Trophoblast cell (in vitro differentiated cells and primary cell): Measurements from ENCODE around the gene BDKRB2.

Experiments used
- DNase-seq, 2 donors: peaks; one replicate each; pipeline ENCODE4 v3.0.0-alpha.2; 2016
- H2AFZ ChIP-seq: 2 replicates; pipeline ENCODE4 v1.6.1; 2013; ENCODE audit warnings: low read length, moderate library complexity, mild to moderate bottlenecking; ENCODE audit not compliant: insufficient read depth, poor library complexity
- H2AK5ac ChIP-seq: 2 replicates; pipeline ENCODE4 v1.6.1; 2013; ENCODE audit warnings: mild to moderate bottlenecking, low read length
- H2BK120ac ChIP-seq: 2 replicates; pipeline ENCODE4 v1.6.1; 2013; ENCODE audit warnings: low read length, mild to moderate bottlenecking, moderate library complexity; ENCODE audit not compliant: insufficient read depth, poor library complexity
- H2BK12ac ChIP-seq: 2 replicates; pipeline ENCODE4 v1.6.1; 2013; ENCODE audit warnings: mild to moderate bottlenecking, low read length, moderate library complexity
- H2BK5ac ChIP-seq: 2 replicates; pipeline ENCODE4 v1.6.1; 2013; ENCODE audit warnings: low read length, low read depth, moderate library complexity, mild to moderate bottlenecking; ENCODE audit not compliant: poor library complexity
- H3K14ac ChIP-seq: 2 replicates; pipeline ENCODE4 v1.6.1; 2013; ENCODE audit warnings: mild to moderate bottlenecking, low read length
- H3K18ac ChIP-seq: 2 replicates; pipeline ENCODE4 v1.6.1; 2013; ENCODE audit warnings: mild to moderate bottlenecking, low read length
- H3K23ac ChIP-seq: 2 replicates; pipeline ENCODE4 v1.6.1; 2013; ENCODE audit warnings: low read length
- H3K27ac ChIP-seq: 2 replicates; pipeline ENCODE4 v1.5.1; 2013; ENCODE audit warnings: low read depth, mild to moderate bottlenecking, inconsistent platforms, low read length, moderate library complexity
- H3K27me3 ChIP-seq: 2 replicates; pipeline ENCODE4 v1.6.1; 2013; ENCODE audit warnings: inconsistent platforms, mild to moderate bottlenecking, low read length, moderate library complexity; ENCODE audit not compliant: insufficient read depth
- H3K36me3 ChIP-seq, 2 experiments: 1 replicate in 1 of 2; 2 replicates in 1 of 2; pipeline ENCODE4 v1.6.1; 2013; ENCODE audit warnings: low read length in 2 of 2, mild to moderate bottlenecking in 2 of 2, moderate library complexity in 1 of 2; ENCODE audit not compliant: insufficient read depth in 2 of 2, control insufficient read depth in 1 of 2
- H3K4ac ChIP-seq: 2 replicates; pipeline ENCODE4 v1.6.1; 2013; ENCODE audit warnings: low read depth, mild to moderate bottlenecking, low read length, moderate library complexity
- H3K4me1 ChIP-seq, 2 experiments: 1 replicate in 1 of 2; 2 replicates in 1 of 2; pipeline ENCODE4 v1.6.1; 2013; ENCODE audit warnings: low read length in 2 of 2, mild to moderate bottlenecking in 2 of 2, moderate library complexity in 1 of 2; ENCODE audit not compliant: insufficient read depth in 2 of 2, control insufficient read depth in 1 of 2
- H3K4me2 ChIP-seq: 2 replicates; pipeline ENCODE4 v1.6.1; 2013; ENCODE audit warnings: inconsistent platforms, mild to moderate bottlenecking, low read length, moderate library complexity
- H3K4me3 ChIP-seq: 2 replicates; pipeline ENCODE4 v1.5.1; 2013; ENCODE audit warnings: mild to moderate bottlenecking, low read depth, low read length, inconsistent platforms
- H3K79me1 ChIP-seq: one replicate; pipeline ENCODE4 v1.6.1; 2013; ENCODE audit warnings: low read length
- H3K79me2 ChIP-seq: 2 replicates; pipeline ENCODE4 v1.6.1; 2013; ENCODE audit warnings: low read length, mild to moderate bottlenecking; ENCODE audit not compliant: control insufficient read depth, insufficient read depth, poor library complexity
- H3K9ac ChIP-seq: 2 replicates; pipeline ENCODE4 v1.6.1; 2013; ENCODE audit warnings: mild to moderate bottlenecking, low read length
- H3K9me3 ChIP-seq: 2 replicates; pipeline ENCODE4 v1.6.1; 2013; ENCODE audit warnings: low read depth, mild to moderate bottlenecking, control low read depth, inconsistent platforms, low read length; ENCODE audit not compliant: insufficient read depth
- H4K12ac ChIP-seq: 2 replicates; pipeline ENCODE4 v1.6.1; 2013; ENCODE audit warnings: low read depth, mild to moderate bottlenecking, low read length, moderate library complexity
- H4K8ac ChIP-seq: 2 replicates; pipeline ENCODE4 v1.6.1; 2013; ENCODE audit warnings: low read depth, mild to moderate bottlenecking, low read length, moderate library complexity
- H4K91ac ChIP-seq: one replicate; pipeline ENCODE4 v1.6.1; 2013; ENCODE audit warnings: low read depth, mild to moderate bottlenecking, low read length, moderate library complexity
- WGBS: extraction: QIAGEN DNeasy Blood & Tissue Kit; methylation state at CpG from one replicate; pipeline ENCODE4 v1.1.7; 2013; ENCODE audit warnings: missing lambda C conversion rate; ENCODE audit not compliant: insufficient read length, insufficient coverage; ENCODE audit errors: extremely low coverage; 5-methylcytosine and 5-hydroxymethylcytosine counted together

Gene BDKRB2

DNA sequence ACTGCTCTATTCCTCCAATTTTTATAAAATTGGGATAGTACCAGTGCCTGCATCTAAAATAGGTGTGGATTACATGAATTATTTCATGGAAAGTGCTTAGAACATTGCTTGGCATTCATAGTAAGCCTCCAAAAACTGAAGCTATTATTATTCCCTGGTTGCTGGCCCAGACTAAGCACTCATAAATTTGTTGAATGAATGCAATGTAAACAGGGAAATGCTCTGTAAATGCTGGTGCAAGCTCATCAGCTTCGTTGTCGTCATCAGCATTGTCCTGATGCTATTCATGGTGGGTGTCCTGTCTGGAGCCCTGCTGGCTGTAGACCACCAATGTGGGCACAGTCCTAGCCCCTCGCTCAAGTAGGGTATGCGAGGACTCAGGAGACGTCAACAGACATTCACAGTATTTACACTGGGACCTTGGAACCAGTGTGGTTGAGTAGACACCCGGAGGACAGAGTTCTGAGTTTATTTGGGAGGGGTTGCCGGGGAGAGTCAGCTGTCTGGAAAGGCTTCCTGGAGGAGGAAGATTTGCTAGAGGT, 16.5 kb downstream of the BDKRB2 start:
- no peak overlapping the region for H2AK5ac ChIP-seq

DNA sequence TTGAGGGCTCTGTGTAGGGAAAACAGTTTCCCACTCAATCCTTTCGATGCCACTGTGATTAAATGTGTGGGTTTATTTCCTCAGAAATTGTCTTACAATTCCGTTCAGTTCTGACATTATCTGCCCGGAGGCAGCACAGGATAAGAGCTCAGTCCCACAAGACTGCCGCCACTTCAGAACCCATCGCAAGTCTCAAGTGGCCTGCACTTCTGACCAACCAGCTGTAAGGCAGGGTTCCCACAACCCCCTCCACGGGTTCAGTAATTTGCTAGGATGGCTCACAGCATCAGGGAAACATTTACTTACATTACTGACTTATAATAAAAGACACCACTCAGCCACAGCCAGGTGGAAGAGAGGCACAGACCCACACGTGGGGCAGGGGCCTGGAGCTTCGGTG, 17.2 kb downstream of the BDKRB2 start:
- peak overlapping the region; percentile 16 for H2BK12ac ChIP-seq
- no peak overlapping the region for H3K23ac ChIP-seq
- no peak overlapping the region for H3K27ac ChIP-seq
- H3K9ac ChIP-seq = no peak overlapping the region
- peaks cover 5 to 13% of the 10 kb centered on the region in 2 experiments for H3K36me3 ChIP-seq
- WGBS = no CpG with 5 or more reads among the region's 8 CpGs
- no peak overlapping the region for H2AFZ ChIP-seq
- H3K14ac ChIP-seq = no peak overlapping the region
- H4K91ac ChIP-seq = no peak overlapping the region
- no peak overlapping the region for H2BK120ac ChIP-seq
- peaks cover 12% of the 10 kb centered on the region for H3K79me1 ChIP-seq
- no peak overlapping the region for H2BK5ac ChIP-seq
- H3K18ac ChIP-seq = no peak overlapping the region
- H2AK5ac ChIP-seq = no peak overlapping the region
- H3K9me3 ChIP-seq = no peaks in the 10 kb centered on the region
- no peak overlapping the region for H3K4me2 ChIP-seq
- H3K79me2 ChIP-seq = peaks cover 1% of the 10 kb centered on the region
- no peaks in the 10 kb centered on the region for H3K27me3 ChIP-seq
- no peak for DNase-seq
- H4K8ac ChIP-seq = no peak overlapping the region
- H3K4me1 ChIP-seq = peaks cover 13 to 18% of the 10 kb centered on the region in 2 experiments
- H4K12ac ChIP-seq = no peak overlapping the region
- H3K4ac ChIP-seq = no peak overlapping the region
- H3K4me3 ChIP-seq = no peak overlapping the region

More for the DNA sequence above, 16.5 kb downstream of the BDKRB2 start:
- H3K14ac ChIP-seq = no peak overlapping the region
- no peak overlapping the region for H4K91ac ChIP-seq
- H4K12ac ChIP-seq = no peak overlapping the region
- no peak overlapping the region for H3K4me2 ChIP-seq
- H3K79me2 ChIP-seq = peaks cover 1% of the 10 kb centered on the region
- no peak overlapping the region for H2BK5ac ChIP-seq
- no peak overlapping the region for H3K4me3 ChIP-seq
- no peak overlapping the region for H3K23ac ChIP-seq
- H3K27me3 ChIP-seq = no peaks in the 10 kb centered on the region
- H3K9ac ChIP-seq = no peak overlapping the region
- H2AFZ ChIP-seq = no peak overlapping the region
- no peak overlapping the region for H2BK12ac ChIP-seq
- H3K9me3 ChIP-seq = no peaks in the 10 kb centered on the region
- H3K4ac ChIP-seq = no peak overlapping the region
- H3K36me3 ChIP-seq = peaks cover 5 to 13% of the 10 kb centered on the region in 2 experiments
- H2BK120ac ChIP-seq = no peak overlapping the region
- peaks cover 16 to 20% of the 10 kb centered on the region in 2 experiments for H3K4me1 ChIP-seq
- H4K8ac ChIP-seq = no peak overlapping the region
- H3K27ac ChIP-seq = no peak overlapping the region
- H3K79me1 ChIP-seq = peaks cover 17% of the 10 kb centered on the region
- peak in 1 of 2 donors; percentile 30 for DNase-seq
- no peak overlapping the region for H3K18ac ChIP-seq
- no CpG with 5 or more reads among the region's 7 CpGs for WGBS

DNA sequence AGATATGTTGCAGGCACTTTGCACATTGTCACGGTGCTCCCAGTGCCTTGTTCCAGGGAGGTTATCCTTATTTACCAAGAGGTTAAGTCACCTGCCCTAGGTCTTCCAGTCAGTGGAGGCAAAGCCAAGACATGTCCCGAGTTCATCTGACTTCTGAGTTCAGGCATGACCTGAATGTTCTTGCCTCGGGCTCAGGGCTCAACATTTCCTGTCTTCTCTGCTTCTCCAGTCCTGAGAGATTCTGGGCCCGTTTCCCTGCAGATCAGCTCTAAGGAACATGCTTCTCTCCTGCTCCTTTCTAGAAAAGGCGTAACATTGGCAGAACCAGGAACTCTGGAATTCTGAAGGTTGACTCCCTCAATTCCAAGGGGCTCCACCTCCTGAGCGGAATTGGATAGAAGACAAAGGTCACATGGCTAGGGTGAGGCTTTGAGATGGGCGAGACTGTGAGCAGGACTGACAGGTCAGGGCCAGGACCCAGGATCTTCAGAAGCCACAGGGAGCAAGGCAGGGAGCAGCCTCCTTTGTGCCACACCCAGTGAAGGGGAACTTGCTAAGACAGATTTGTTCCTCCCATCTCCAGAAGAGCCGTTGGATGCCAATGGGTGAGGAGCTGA, 19.9 kb downstream of the BDKRB2 start:
- H3K9ac ChIP-seq = no peak overlapping the region
- peak overlapping the region; percentile 77 for H2BK5ac ChIP-seq
- peak overlapping the region; percentile 62 for H3K14ac ChIP-seq
- H3K79me2 ChIP-seq = no peaks in the 10 kb centered on the region
- H2AFZ ChIP-seq = no peak overlapping the region
- H3K27ac ChIP-seq = peak overlapping the region; percentile 71
- H3K4me2 ChIP-seq = no peak overlapping the region
- H3K23ac ChIP-seq = no peak overlapping the region
- H2AK5ac ChIP-seq = peak overlapping the region; percentile 57
- peak overlapping the region; percentile 12 for H3K4ac ChIP-seq
- no peak overlapping the region for H4K12ac ChIP-seq
- no CpG with 5 or more reads among the region's 8 CpGs for WGBS
- peak overlapping the region; percentile 82 for H4K91ac ChIP-seq
- peak overlapping the region; percentile 60 for H2BK12ac ChIP-seq
- peak; percentile 36 to 56 for DNase-seq
- peaks cover 5% of the 10 kb centered on the region for H3K9me3 ChIP-seq
- H3K18ac ChIP-seq = peak overlapping the region; percentile 62
- H3K27me3 ChIP-seq = no peaks in the 10 kb centered on the region
- peaks cover 9% of the 10 kb centered on the region for H3K79me1 ChIP-seq
- H4K8ac ChIP-seq = peak overlapping the region; percentile 51
- H3K36me3 ChIP-seq = peaks cover 14 to 18% of the 10 kb centered on the region in 2 experiments
- no peak overlapping the region for H3K4me3 ChIP-seq
- peak overlapping the region; percentile 40 for H2BK120ac ChIP-seq
- peaks cover 13 to 16% of the 10 kb centered on the region in 2 experiments for H3K4me1 ChIP-seq

DNA sequence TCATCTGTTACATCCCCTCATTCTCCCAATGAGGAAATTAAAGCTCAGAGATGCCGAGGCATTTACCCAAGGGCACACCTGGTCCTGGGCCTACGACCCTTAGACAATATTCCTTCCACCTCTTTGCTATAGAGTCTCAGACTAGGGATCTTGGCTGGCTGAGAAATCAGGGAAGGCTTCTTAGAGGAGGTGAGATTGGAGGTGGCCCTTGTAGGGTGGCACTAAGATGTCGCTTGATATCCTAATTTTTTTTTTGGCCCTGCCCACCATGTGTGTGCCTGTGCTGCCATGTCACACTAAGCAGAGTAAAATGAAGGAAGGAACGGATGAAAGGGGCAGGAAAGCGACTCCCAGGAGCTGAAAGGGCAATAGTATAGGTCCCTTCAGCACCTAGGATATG, 20.6 kb downstream of the BDKRB2 start:
- no peak overlapping the region for H3K23ac ChIP-seq
- peak overlapping the region; percentile 23 for H3K14ac ChIP-seq
- H4K91ac ChIP-seq = peak overlapping the region; percentile 82
- WGBS = no CpG with 5 or more reads among the region's 5 CpGs
- H3K4me3 ChIP-seq = no peak overlapping the region
- peaks cover 13 to 16% of the 10 kb centered on the region in 2 experiments for H3K4me1 ChIP-seq
- no peak overlapping the region for H4K8ac ChIP-seq
- H4K12ac ChIP-seq = no peak overlapping the region
- H2BK5ac ChIP-seq = peak overlapping the region; percentile 1
- peaks cover 5% of the 10 kb centered on the region for H3K9me3 ChIP-seq
- peak overlapping the region; percentile 11 for H3K18ac ChIP-seq
- no peak overlapping the region for H3K4me2 ChIP-seq
- no peak overlapping the region for H3K4ac ChIP-seq
- no peak overlapping the region for H3K9ac ChIP-seq
- H2BK12ac ChIP-seq = peak overlapping the region; percentile 5
- no peak overlapping the region for H2AK5ac ChIP-seq
- H3K79me1 ChIP-seq = peaks cover 9% of the 10 kb centered on the region
- peak overlapping the region; percentile 71 for H3K27ac ChIP-seq
- H2BK120ac ChIP-seq = no peak overlapping the region
- no peak overlapping the region for H2AFZ ChIP-seq
- H3K36me3 ChIP-seq = peaks cover 14 to 18% of the 10 kb centered on the region in 2 experiments
- H3K27me3 ChIP-seq = no peaks in the 10 kb centered on the region
- DNase-seq = no peak
- no peaks in the 10 kb centered on the region for H3K79me2 ChIP-seq
